ENCODE data around the gene STK36. TPM values are rescaled to one million over a fixed set of nuclear protein-coding genes. Genes with fewer than 3 reads are reported as not detected.
A peak's percentile ranks its signal among the peaks of the same experiment; 100 is the strongest.

The STK36 gene
- total RNA-seq (2014; rRNA removed; shearing (Covaris generic)) = 11.2 and 14.9 TPM in 2 replicates

- Histone ChIP-seq H3K9me3 (replicated peaks) (no peaks in the 10 kb centered on the region), H3K27ac (peak within 1 kb of the TSS; percentile 76), H3K4me3 (peak within 1 kb of the TSS; percentile 70), H3K27me3 (no peaks in the 10 kb centered on the region), H3K4me1 (peaks cover 6% of the 10 kb centered on the region), H3K36me3 (no peaks in the 10 kb centered on the region; the same call in 1 of the 2 replicates)
- DNase-seq = peak; percentile 93 to 94
Observed at GRCh38 chr2:218671654-218672566, at the start of gene STK36, which contains the start of gene RNF25. Gene STK36, plus strand, starts transcription at chr2:218672086. Its CDS starts 744 bp downstream, at chr2:218672830. Gene RNF25, minus strand, starts transcription at chr2:218672002. Its CDS starts 32 bp downstream, at chr2:218671970.

- Histone ChIP-seq H3K36me3 (no peaks in the 10 kb centered on the region), H3K27ac (no peak overlapping the region), H3K27me3 (no peaks in the 10 kb centered on the region), H3K4me3 (no peak overlapping the region), H3K9me3 (replicated peaks) (no peaks in the 10 kb centered on the region), H3K4me1 (no peaks in the 10 kb centered on the region)
- no peak for DNase-seq
Observed at GRCh38 chr2:218622606-218623365, 49.1 kb upstream of the STK36 start.

- no peaks in the 10 kb centered on the region for H3K27me3 ChIP-seq
- H3K9me3 ChIP-seq (replicated peaks) = no peaks in the 10 kb centered on the region
- DNase-seq = no peak
- H3K4me3 ChIP-seq = no peak overlapping the region
- no peaks in the 10 kb centered on the region for H3K36me3 ChIP-seq
- H3K27ac ChIP-seq = no peak overlapping the region
- H3K4me1 ChIP-seq = no peaks in the 10 kb centered on the region
Observed at GRCh38 chr2:218623366-218623705, 48.5 kb upstream of the STK36 start.

DNA sequence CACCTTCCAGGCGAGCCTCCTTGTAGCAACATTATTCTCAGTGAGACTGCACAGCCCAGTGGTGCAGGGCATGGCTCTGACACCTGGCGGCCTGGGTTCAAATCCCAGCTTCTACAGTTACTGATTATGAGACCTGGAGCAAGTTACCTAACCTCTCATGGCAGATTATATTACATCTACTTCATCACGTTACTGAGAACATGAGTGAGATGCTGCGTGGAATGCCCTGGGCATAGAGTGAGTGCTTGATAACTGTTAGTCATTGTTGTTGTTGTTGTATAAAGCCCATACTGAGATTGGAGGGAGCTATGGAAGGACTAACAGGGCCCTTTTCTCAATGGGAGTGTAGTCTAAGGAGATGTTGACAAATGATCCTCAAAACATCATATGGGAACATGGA, 45.5 kb upstream of the STK36 start:
- H3K9me3 ChIP-seq (replicated peaks) = no peaks in the 10 kb centered on the region
- H3K27me3 ChIP-seq = no peaks in the 10 kb centered on the region
- no peak overlapping the region for H3K4me3 ChIP-seq
- H3K36me3 ChIP-seq = no peaks in the 10 kb centered on the region
- no peak for DNase-seq
- H3K4me1 ChIP-seq = no peaks in the 10 kb centered on the region
- no peak overlapping the region for H3K27ac ChIP-seq

GRCh38 chr2:218627939-218628338, 43.9 kb upstream of the STK36 start:
- H3K4me3 ChIP-seq = no peak overlapping the region
- no peaks in the 10 kb centered on the region for H3K27me3 ChIP-seq
- H3K27ac ChIP-seq = no peak overlapping the region
- DNase-seq = no peak
- H3K36me3 ChIP-seq = no peaks in the 10 kb centered on the region
- H3K4me1 ChIP-seq = no peaks in the 10 kb centered on the region
- no peaks in the 10 kb centered on the region for H3K9me3 ChIP-seq (replicated peaks)

- Histone ChIP-seq H3K4me1 (no peaks in the 10 kb centered on the region), H3K27me3 (no peaks in the 10 kb centered on the region), H3K4me3 (no peak overlapping the region), H3K27ac (no peak overlapping the region), H3K9me3 (replicated peaks) (no peaks in the 10 kb centered on the region), H3K36me3 (peaks cover 14% of the 10 kb centered on the region)
- DNase-seq = no peak
Observed at GRCh38 chr2:218631837-218632236, 40.0 kb upstream of the STK36 start.

DNA sequence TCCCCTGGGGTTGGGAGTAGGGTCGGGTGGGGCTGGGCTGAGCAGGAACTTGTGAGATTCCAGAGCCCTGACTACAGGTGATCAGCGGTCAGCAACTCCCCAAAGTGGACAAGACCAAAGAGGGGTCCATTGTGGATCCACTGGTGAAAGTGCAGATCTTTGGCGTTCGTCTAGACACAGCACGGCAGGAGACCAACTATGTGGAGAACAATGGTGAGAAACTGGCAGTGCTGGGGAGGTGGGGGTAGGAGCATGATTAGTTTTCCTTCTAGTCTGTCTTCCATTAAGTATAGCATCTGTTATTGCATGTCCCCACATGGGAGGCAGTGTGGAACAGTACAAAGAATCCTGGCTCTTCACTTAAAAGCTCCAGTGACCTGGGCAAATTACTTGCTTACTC, 36.2 kb upstream of the STK36 start:
- no peaks in the 10 kb centered on the region for H3K4me1 ChIP-seq
- no peaks in the 10 kb centered on the region for H3K9me3 ChIP-seq (replicated peaks)
- H3K4me3 ChIP-seq = no peak overlapping the region
- H3K27me3 ChIP-seq = no peaks in the 10 kb centered on the region
- no peak for DNase-seq
- no peak overlapping the region for H3K27ac ChIP-seq
- H3K36me3 ChIP-seq = peaks cover 41% of the 10 kb centered on the region

- Histone ChIP-seq H3K9me3 (replicated peaks) (no peaks in the 10 kb centered on the region), H3K27me3 (no peaks in the 10 kb centered on the region), H3K4me3 (no peak overlapping the region), H3K27ac (no peak overlapping the region), H3K4me1 (no peaks in the 10 kb centered on the region), H3K36me3 (peaks cover 46% of the 10 kb centered on the region)
- DNase-seq = no peak
Observed at GRCh38 chr2:218638372-218638771, 33.5 kb upstream of the STK36 start.

- no peaks in the 10 kb centered on the region for H3K27me3 ChIP-seq
- peaks cover 50% of the 10 kb centered on the region for H3K36me3 ChIP-seq
- no peak overlapping the region for H3K27ac ChIP-seq
- no peaks in the 10 kb centered on the region for H3K4me1 ChIP-seq
- H3K9me3 ChIP-seq (replicated peaks) = no peaks in the 10 kb centered on the region
- DNase-seq = no peak
- H3K4me3 ChIP-seq = no peak overlapping the region
Observed at GRCh38 chr2:218642121-218642656, 29.7 kb upstream of the STK36 start.

DNA sequence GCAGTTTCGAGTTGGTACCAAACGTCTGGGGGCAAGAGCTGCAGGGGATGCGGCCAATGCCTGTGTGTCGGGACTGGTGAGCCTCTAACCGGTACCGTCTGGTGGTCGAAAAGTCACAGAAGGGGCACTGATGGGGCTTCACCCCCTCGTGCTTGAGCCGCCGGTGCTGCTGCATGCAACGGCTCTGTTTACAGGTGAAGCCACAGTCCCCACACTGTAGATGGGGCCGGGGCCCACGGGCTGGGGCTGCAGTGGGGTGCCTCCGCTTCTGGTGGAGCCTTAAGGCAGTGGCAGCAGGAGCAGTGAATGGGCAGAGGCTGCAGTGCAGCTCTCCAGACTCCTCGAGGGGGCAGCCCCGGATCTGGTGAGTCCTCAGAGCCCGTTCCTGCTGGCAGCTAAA, 29.1 kb upstream of the STK36 start:
- H3K27ac ChIP-seq = no peak overlapping the region
- no peak overlapping the region for H3K4me3 ChIP-seq
- no peaks in the 10 kb centered on the region for H3K4me1 ChIP-seq
- H3K27me3 ChIP-seq = no peaks in the 10 kb centered on the region
- peaks cover 49% of the 10 kb centered on the region for H3K36me3 ChIP-seq
- H3K9me3 ChIP-seq (replicated peaks) = no peaks in the 10 kb centered on the region
- DNase-seq = no peak

DNA sequence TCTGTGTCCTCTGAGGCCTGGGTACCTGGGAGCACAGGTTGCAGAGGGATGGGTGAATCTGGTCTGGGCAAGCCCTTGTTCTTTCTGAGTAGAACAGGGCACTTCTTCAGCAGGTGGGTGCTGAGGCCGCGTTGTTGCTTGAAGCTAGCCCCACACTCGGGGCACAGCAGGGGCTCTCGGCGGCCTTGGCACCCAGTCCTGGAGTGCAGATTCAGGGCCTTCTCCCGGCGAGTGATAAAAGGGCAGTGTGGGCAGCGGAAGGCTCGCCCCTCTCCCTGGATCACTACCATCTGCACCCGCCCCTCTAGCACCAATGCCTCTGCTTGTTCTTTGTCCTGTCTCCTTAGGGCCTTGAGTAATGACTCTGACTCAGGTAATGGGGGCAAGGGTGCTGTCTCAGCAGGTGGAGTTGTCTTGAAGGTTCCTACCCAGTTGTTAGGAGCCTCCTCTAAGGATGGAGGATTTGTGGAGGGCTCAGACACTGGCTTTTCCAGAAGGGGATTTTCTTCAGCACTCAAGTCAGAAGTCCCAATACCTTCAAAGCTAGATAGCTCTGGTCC, 28.1 kb upstream of the STK36 start:
- no peak overlapping the region for H3K4me3 ChIP-seq
- no peaks in the 10 kb centered on the region for H3K27me3 ChIP-seq
- no peaks in the 10 kb centered on the region for H3K9me3 ChIP-seq (replicated peaks)
- H3K4me1 ChIP-seq = no peaks in the 10 kb centered on the region
- H3K27ac ChIP-seq = no peak overlapping the region
- peaks cover 50% of the 10 kb centered on the region for H3K36me3 ChIP-seq
- DNase-seq = no peak

GRCh38 chr2:218644721-218645120, 27.2 kb upstream of the STK36 start:
- no peak for DNase-seq
- H3K9me3 ChIP-seq (replicated peaks) = no peaks in the 10 kb centered on the region
- H3K36me3 ChIP-seq = peaks cover 49% of the 10 kb centered on the region
- no peak overlapping the region for H3K4me3 ChIP-seq
- no peaks in the 10 kb centered on the region for H3K27me3 ChIP-seq
- H3K27ac ChIP-seq = no peak overlapping the region
- no peaks in the 10 kb centered on the region for H3K4me1 ChIP-seq

DNA sequence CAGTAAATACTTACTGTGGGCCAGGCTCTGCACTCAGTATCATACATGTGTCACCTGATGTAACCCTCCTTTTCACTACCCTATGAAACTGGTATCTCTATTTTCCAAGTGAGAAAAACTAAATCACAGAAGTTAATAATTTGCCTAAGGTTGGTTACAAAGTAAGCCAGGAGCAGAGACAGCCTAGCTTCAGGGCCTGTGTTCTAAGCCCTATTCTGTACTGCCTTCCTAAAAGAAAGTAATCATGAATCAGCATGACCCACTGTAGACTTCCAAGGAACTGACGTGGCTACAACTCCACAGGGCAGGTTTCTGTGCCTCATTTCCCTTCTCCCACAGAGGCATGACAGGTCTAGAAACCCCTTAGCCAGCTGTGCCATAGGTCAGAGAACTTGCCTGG, 26.8 kb upstream of the STK36 start:
- no peaks in the 10 kb centered on the region for H3K9me3 ChIP-seq (replicated peaks)
- peaks cover 49% of the 10 kb centered on the region for H3K36me3 ChIP-seq
- no peaks in the 10 kb centered on the region for H3K4me1 ChIP-seq
- no peak overlapping the region for H3K27ac ChIP-seq
- H3K27me3 ChIP-seq = no peaks in the 10 kb centered on the region
- no peak overlapping the region for H3K4me3 ChIP-seq
- DNase-seq = no peak

GRCh38 chr2:218648088-218648786, 23.6 kb upstream of the STK36 start:
- Histone ChIP-seq H3K9me3 (replicated peaks) (no peaks in the 10 kb centered on the region), H3K4me3 (no peak overlapping the region), H3K4me1 (no peaks in the 10 kb centered on the region), H3K27ac (no peak overlapping the region), H3K27me3 (no peaks in the 10 kb centered on the region), H3K36me3 (peaks cover 51% of the 10 kb centered on the region)
- DNase-seq = peak; percentile 49 to 81

Measured in SJCRH30 (cell line).